SK-N-SH treated with all-trans-retinoic acid at 6 μM for 48 hours (cell line): ENCODE measurements around the gene XRN1.

Experiments
- GLIS3 ChIP-seq: fragments of 250-450 bp; sonication (Bioruptor Pico); IDR thresholded peaks from 2 replicates; pipeline ENCODE4 v1.5.0; 2020; ENCODE audit warnings: mild to moderate bottlenecking, moderate library complexity
- OSR1 ChIP-seq: fragments of 250-450 bp; sonication (Bioruptor Pico); IDR thresholded peaks from 2 replicates; pipeline ENCODE4 v1.8.0; 2022; ENCODE audit warnings: moderate library complexity, mild to moderate bottlenecking, inconsistent platforms
- POU6F1 ChIP-seq: fragments of 250-450 bp; sonication (Bioruptor Pico); IDR thresholded peaks from 2 replicates; pipeline ENCODE4 v1.8.0; 2021; ENCODE audit warnings: low read depth, mild to moderate bottlenecking, moderate library complexity, borderline replicate concordance
- SNAI2 ChIP-seq: fragments of 250-450 bp; sonication (Bioruptor Pico); IDR thresholded peaks from 2 replicates; pipeline ENCODE4 v1.5.0; 2020; ENCODE audit warnings: mild to moderate bottlenecking, moderate library complexity
- TOX ChIP-seq: fragments of 250-450 bp; sonication (Bioruptor Pico); IDR thresholded peaks from 2 replicates; pipeline ENCODE4 v1.8.0; 2021; ENCODE audit warnings: mild to moderate bottlenecking, moderate library complexity, borderline replicate concordance
- ZFP3 ChIP-seq: fragments of 250-450 bp; sonication (Bioruptor Pico); IDR thresholded peaks from 2 replicates; pipeline ENCODE4 v1.5.0; 2020; ENCODE audit warnings: mild to moderate bottlenecking, moderate library complexity
- ZNF565 ChIP-seq: fragments of 450-650 bp; formaldehyde crosslinking; conservative IDR thresholded peaks from 2 replicates; pipeline ENCODE4 v1.5.0; 2020; ENCODE audit warnings: low read depth, mild to moderate bottlenecking, moderate library complexity
- TF ChIP-seq, protein P1 (sequence below): fragments of 250-450 bp; sonication (Bioruptor Pico); IDR thresholded peaks from 2 replicates; pipeline ENCODE4 v1.5.1; 2020; ENCODE audit warnings: low read depth, mild to moderate bottlenecking, moderate library complexity
- TF ChIP-seq, protein P2 (sequence below): fragments of 250-450 bp; sonication (Bioruptor Pico); IDR thresholded peaks from 2 replicates; pipeline ENCODE4 v1.8.0; 2020; ENCODE audit warnings: mild to moderate bottlenecking, moderate library complexity, borderline replicate concordance

GRCh38 chr3:142270407-142270806 lies 177.4 kb downstream of the XRN1 start:
- TF ChIP-seq ZFP3 (no peak), ZNF565 (no peak), TOX (no peak), SNAI2 (CRISPR knock-in tag) (no peak), POU6F1 (CRISPR knock-in tag) (no peak), OSR1 (CRISPR knock-in tag) (no peak), GLIS3 (no peak)
- TF ChIP-seq, protein P1, sequence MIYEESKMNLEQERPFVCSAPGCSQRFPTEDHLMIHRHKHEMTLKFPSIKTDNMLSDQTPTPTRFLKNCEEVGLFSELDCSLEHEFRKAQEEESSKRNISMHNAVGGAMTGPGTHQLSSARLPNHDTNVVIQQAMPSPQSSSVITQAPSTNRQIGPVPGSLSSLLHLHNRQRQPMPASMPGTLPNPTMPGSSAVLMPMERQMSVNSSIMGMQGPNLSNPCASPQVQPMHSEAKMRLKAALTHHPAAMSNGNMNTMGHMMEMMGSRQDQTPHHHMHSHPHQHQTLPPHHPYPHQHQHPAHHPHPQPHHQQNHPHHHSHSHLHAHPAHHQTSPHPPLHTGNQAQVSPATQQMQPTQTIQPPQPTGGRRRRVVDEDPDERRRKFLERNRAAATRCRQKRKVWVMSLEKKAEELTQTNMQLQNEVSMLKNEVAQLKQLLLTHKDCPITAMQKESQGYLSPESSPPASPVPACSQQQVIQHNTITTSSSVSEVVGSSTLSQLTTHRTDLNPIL, result no peak
- TF ChIP-seq, protein P2, sequence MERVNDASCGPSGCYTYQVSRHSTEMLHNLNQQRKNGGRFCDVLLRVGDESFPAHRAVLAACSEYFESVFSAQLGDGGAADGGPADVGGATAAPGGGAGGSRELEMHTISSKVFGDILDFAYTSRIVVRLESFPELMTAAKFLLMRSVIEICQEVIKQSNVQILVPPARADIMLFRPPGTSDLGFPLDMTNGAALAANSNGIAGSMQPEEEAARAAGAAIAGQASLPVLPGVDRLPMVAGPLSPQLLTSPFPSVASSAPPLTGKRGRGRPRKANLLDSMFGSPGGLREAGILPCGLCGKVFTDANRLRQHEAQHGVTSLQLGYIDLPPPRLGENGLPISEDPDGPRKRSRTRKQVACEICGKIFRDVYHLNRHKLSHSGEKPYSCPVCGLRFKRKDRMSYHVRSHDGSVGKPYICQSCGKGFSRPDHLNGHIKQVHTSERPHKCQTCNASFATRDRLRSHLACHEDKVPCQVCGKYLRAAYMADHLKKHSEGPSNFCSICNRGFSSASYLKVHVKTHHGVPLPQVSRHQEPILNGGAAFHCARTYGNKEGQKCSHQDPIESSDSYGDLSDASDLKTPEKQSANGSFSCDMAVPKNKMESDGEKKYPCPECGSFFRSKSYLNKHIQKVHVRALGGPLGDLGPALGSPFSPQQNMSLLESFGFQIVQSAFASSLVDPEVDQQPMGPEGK (CRISPR knock-in tag), result no peak
